Liver (tissue), 3 donors: ENCODE data around the gene B3GALNT2.

Experiments
- CTCF ChIP-seq: fragments of 150-350 bp; IDR thresholded peaks from 2 replicates; pipeline ENCODE4 v1.5.1; 2017; ENCODE audit warnings: improper control_type of control experiment, low read depth, low read length; ENCODE audit not compliant: missing input control
- EGR1 ChIP-seq, 2 donors: IDR thresholded peaks; 2 replicates each; pipeline ENCODE4 v1.6.1; 2016 to 2018; ENCODE audit warnings: antibody characterized with exemption in 2 of 2, low read depth in 2 of 2
- GABPA ChIP-seq, 2 donors: IDR thresholded peaks in 1 of 2; conservative IDR thresholded peaks in 1 of 2; 2 replicates each; pipeline ENCODE4 v1.6.1; 2016; ENCODE audit warnings: antibody characterized with exemption in 2 of 2, mild to moderate bottlenecking in 1 of 2, moderate library complexity in 1 of 2
- JUND ChIP-seq, 2 donors: IDR thresholded peaks; 2 replicates each; pipeline ENCODE4 v1.6.1; 2016; ENCODE audit warnings: antibody characterized with exemption in 2 of 2
- NR2F2 ChIP-seq: IDR thresholded peaks from 2 replicates; pipeline ENCODE4 v1.6.1; 2016; ENCODE audit warnings: antibody characterized with exemption
- TAF1 ChIP-seq: conservative IDR thresholded peaks from 2 replicates; pipeline ENCODE4 v1.6.1; 2016; ENCODE audit warnings: antibody characterized with exemption, mild to moderate bottlenecking
- TF ChIP-seq, protein P1 (sequence below): IDR thresholded peaks from 2 replicates; pipeline ENCODE4 v1.6.1; 2016; ENCODE audit warnings: antibody characterized with exemption, mild to moderate bottlenecking
- donor health status: healthy.
- donor health status: healthy.

- TF ChIP-seq CTCF: no peak
- TF ChIP-seq, protein P1, sequence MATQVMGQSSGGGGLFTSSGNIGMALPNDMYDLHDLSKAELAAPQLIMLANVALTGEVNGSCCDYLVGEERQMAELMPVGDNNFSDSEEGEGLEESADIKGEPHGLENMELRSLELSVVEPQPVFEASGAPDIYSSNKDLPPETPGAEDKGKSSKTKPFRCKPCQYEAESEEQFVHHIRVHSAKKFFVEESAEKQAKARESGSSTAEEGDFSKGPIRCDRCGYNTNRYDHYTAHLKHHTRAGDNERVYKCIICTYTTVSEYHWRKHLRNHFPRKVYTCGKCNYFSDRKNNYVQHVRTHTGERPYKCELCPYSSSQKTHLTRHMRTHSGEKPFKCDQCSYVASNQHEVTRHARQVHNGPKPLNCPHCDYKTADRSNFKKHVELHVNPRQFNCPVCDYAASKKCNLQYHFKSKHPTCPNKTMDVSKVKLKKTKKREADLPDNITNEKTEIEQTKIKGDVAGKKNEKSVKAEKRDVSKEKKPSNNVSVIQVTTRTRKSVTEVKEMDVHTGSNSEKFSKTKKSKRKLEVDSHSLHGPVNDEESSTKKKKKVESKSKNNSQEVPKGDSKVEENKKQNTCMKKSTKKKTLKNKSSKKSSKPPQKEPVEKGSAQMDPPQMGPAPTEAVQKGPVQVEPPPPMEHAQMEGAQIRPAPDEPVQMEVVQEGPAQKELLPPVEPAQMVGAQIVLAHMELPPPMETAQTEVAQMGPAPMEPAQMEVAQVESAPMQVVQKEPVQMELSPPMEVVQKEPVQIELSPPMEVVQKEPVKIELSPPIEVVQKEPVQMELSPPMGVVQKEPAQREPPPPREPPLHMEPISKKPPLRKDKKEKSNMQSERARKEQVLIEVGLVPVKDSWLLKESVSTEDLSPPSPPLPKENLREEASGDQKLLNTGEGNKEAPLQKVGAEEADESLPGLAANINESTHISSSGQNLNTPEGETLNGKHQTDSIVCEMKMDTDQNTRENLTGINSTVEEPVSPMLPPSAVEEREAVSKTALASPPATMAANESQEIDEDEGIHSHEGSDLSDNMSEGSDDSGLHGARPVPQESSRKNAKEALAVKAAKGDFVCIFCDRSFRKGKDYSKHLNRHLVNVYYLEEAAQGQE: no peak
- no peak for TF ChIP-seq NR2F2
- TF ChIP-seq JUND (IDR thresholded peaks at IDR 0.05): no peak
- TF ChIP-seq EGR1 (IDR thresholded peaks at IDR 0.05; ENCODE audit: low read depth in 2 of 2): no peak
- TF ChIP-seq GABPA (IDR thresholded peaks at IDR 0.05 in 1 of 2, conservative IDR thresholded peaks at IDR 0.05 in 1 of 2): no peak
- TF ChIP-seq TAF1: no peak
These were observed 82.5 kb downstream of the B3GALNT2 start for GRCh38 chr1:235421751-235422150.
